GM12891 (cell line): Measurements from ENCODE around the gene POLA2.

Experiments used
- PAX5 ChIP-seq: IDR thresholded peaks from 2 replicates; pipeline ENCODE4 v1.6.1; 2011; ENCODE audit warnings: low read length, moderate library complexity, mild to moderate bottlenecking; ENCODE audit not compliant: insufficient read depth, severe bottlenecking
- POLR2A ChIP-seq: IDR thresholded peaks from 2 replicates; pipeline ENCODE4 v1.6.1; 2011; ENCODE audit warnings: low read depth, low read length, control low read depth
- POLR2AphosphoS5 ChIP-seq: IDR thresholded peaks from 2 replicates; pipeline ENCODE4 v1.6.1; 2011; ENCODE audit warnings: low read depth, low read length, control low read depth
- POU2F2 ChIP-seq: IDR thresholded peaks from 2 replicates; pipeline ENCODE4 v1.6.1; 2011; ENCODE audit warnings: low read depth, mild to moderate bottlenecking, control low read depth, low read length, moderate library complexity
- TAF1 ChIP-seq: IDR thresholded peaks from 2 replicates; pipeline ENCODE4 v1.6.1; 2011; ENCODE audit warnings: low read depth, low read length, control low read depth

DNA sequence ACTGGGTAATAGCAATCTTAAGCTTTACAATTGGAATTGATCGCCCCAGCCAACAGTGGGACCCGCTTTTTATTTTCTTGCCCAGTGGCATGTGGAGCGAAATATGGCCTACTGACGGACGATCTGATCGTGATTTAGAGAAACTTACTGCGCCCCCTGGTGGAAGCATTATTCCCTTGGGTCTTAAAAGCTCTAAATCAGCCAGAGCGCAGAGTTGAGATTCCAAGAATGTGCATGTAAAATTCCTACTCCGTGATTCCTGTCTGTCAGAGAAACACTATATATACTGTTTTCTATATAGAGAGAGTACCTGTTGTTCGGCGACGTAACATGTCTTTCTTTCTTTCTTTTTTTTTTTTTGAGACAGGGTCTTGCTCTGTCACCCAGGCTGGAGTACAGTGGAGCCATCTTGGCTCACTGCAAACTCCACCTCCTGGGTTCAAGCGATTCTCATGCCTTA is 68.2 kb downstream of the POLA2 start:
- no peak for TF ChIP-seq POLR2A
- no peak for TF ChIP-seq POLR2AphosphoS5
- no peak for TF ChIP-seq TAF1
- no peak for TF ChIP-seq POU2F2
- TF ChIP-seq PAX5 = no peak
